GM12878 (cell line): ENCODE data around the gene SGCD. TPM values are rescaled to one million over a fixed set of nuclear protein-coding genes. Genes with fewer than 3 reads are reported as not detected.

ENCODE experiments used
- ATAC-seq: fragments of 200-7000 bp; cut with Tn5 transposase; 3 replicates; pipeline ENCODE4 v1.9.1; 2020; ENCODE audit warnings: mild to moderate bottlenecking, moderate library complexity
- BruUV-seq: library from RNA; stranded (reverse); fragments of 400-500 nt; replicated peaks from 2 replicates; lab custom pipeline; 2021; lab: Mats Ljungman, UMichigan
- CTCF ChIA-PET: fragments of 300-600 bp; sonication (Branson Sonifier 250); formaldehyde crosslinking; extraction: SDS; loops from one replicate; lab custom pipeline; 2021; ENCODE audit warnings: inconsistent platforms; lab: Yijun Ruan, JAX
- POLR2A ChIA-PET: fragments of 350-600 bp; formaldehyde crosslinking; extraction: SDS; loops from one replicate; lab custom pipeline; 2021; ENCODE audit warnings: inconsistent platforms; lab: Charles Lee
- RAD21 ChIA-PET: fragments of 300-600 bp; sonication (Branson Sonifier 250); formaldehyde crosslinking; loops from one replicate; lab custom pipeline; 2023; ENCODE audit warnings: antibody characterized with exemption; ENCODE audit not compliant: unreplicated experiment; lab: Charles Lee
- SMC1A ChIA-PET: fragments of 300-600 bp; sonication (Branson Sonifier 250); formaldehyde crosslinking; loops from one replicate; lab custom pipeline; 2023; ENCODE audit not compliant: unreplicated experiment, uncharacterized antibody; lab: Charles Lee
- DNase-seq: peaks from one replicate; pipeline ENCODE4 v3.0.0-alpha.2; 2011; ENCODE audit warnings: low read depth, low spot score
- FAIRE-seq: peaks from 3 replicates; lab custom pipeline; 2011; peaks lifted over from hg19 to GRCh38; lab: Jason Lieb, UNC
- H2AFZ ChIP-seq: 2 replicates; pipeline ENCODE4 v1.6.0; 2011; ENCODE audit warnings: low read depth, low read length, control low read depth; ENCODE audit not compliant: control insufficient read depth
- H3K27ac ChIP-seq: 2 replicates; pipeline ENCODE4 v1.5.1; 2011; ENCODE audit warnings: control low read depth; ENCODE audit not compliant: control insufficient read depth, insufficient read depth
- H3K27me3 ChIP-seq, 2 experiments: replicated peaks in 1 of 2; 2 replicates each; pipeline versions ENCODE4 v1.6.0 to v1.6.1; 2011; ENCODE audit warnings: low read length in 1 of 2; ENCODE audit not compliant: control insufficient read depth in 2 of 2, insufficient read depth in 2 of 2
- H3K36me3 ChIP-seq, 2 experiments: 2 replicates each; pipeline ENCODE4 v1.5.1; 2011; ENCODE audit warnings: low read length in 1 of 2; ENCODE audit not compliant: control insufficient read depth in 2 of 2, insufficient read depth in 2 of 2
- H3K4me1 ChIP-seq: 2 replicates; pipeline ENCODE4 v1.6.1; 2011; ENCODE audit warnings: mild to moderate bottlenecking, low read length, moderate library complexity, mixed read lengths; ENCODE audit not compliant: control insufficient read depth, insufficient read depth
- H3K4me2 ChIP-seq: 2 replicates; pipeline ENCODE4 v1.6.0; 2011; ENCODE audit warnings: control low read depth; ENCODE audit not compliant: control insufficient read depth, insufficient read depth
- H3K4me3 ChIP-seq: fragments of 200-600 bp; sonication (generic); 2 replicates; pipeline ENCODE4 v1.5.1; 2016
- H3K79me2 ChIP-seq: 2 replicates; pipeline ENCODE4 v1.6.0; 2011; ENCODE audit warnings: low read length; ENCODE audit not compliant: control insufficient read depth, insufficient read depth
- H3K9ac ChIP-seq: 2 replicates; pipeline ENCODE4 v1.8.0; 2011; ENCODE audit warnings: low read length, control low read depth, mixed read lengths; ENCODE audit not compliant: control insufficient read depth, insufficient read depth
- H3K9me3 ChIP-seq: replicated peaks from 3 replicates; pipeline ENCODE4 v1.5.1; 2011; ENCODE audit warnings: mild to moderate bottlenecking, low read length; ENCODE audit not compliant: control insufficient read depth, insufficient read depth
- H4K20me1 ChIP-seq: 2 replicates; pipeline ENCODE4 v1.6.0; 2011; ENCODE audit not compliant: control insufficient read depth, insufficient read depth
- CEBPZ ChIP-seq: fragments of 150-350 bp; IDR thresholded peaks from 2 replicates; pipeline ENCODE4 v1.6.1; 2016; ENCODE audit warnings: low read depth, low read length
- NFYA ChIP-seq: IDR thresholded peaks from 2 replicates; pipeline ENCODE4 v1.6.1; 2011; ENCODE audit warnings: low read depth, mild to moderate bottlenecking, low read length, improper control_type of control experiment, borderline replicate concordance
- RB1 ChIP-seq: fragments of 450-650 bp; formaldehyde crosslinking; IDR thresholded peaks from 2 replicates; pipeline ENCODE4 v1.6.1; 2017; ENCODE audit warnings: mild to moderate bottlenecking, borderline replicate concordance
- WGBS: methylation state at CpG from one replicate; pipeline ENCODE4 v1.1.6; 2016; ENCODE audit warnings: low lambda C conversion rate; ENCODE audit not compliant: insufficient replicate concordance, insufficient coverage; ENCODE audit errors: missing lambda C conversion rate; 5-methylcytosine and 5-hydroxymethylcytosine counted together
- in situ Hi-C: fragments of 300-500 bp; cut with MboI; formaldehyde crosslinking; loops from 9 replicates; pipeline ENCODE4 v1.14.3; 2018; ENCODE audit warnings: mixed read lengths
- intact Hi-C: fragments of 100-400 bp; cut with micrococcal nuclease; formaldehyde crosslinking; loops from one replicate; pipeline ENCODE4 v1.14.2; 2022; ENCODE audit not compliant: unreplicated experiment
- polyA plus RNA-seq, 11 experiments: library from polyadenylated mRNA; depleted of rRNA in 4 of 11; unstranded in 6 of 11; stranded (reverse) in 5 of 11; fragments of >200 nt; fragmentation: Nextera tagmentation in 4 of 11; fragmentation: Illumina TruSeq in 1 of 11; extraction: Ambion mirVana in 4 of 11; extraction: Trizol in 1 of 11; gene quantifications; 1 replicate in 1 of 11; 2 replicates in 10 of 11; pipeline versions ENCODE4 v1.2.1 to v1.2.3, GENCODE V29; 2011 to 2016; ENCODE audit warnings: inconsistent platforms in 2 of 11, missing spikeins in 2 of 11, low read depth in 1 of 11
- total RNA-seq, 4 experiments: library from RNA; depleted of rRNA in 3 of 4; stranded (reverse); fragments of >200 nt in 3 of 4; fragmentation: Illumina TruSeq in 1 of 4; extraction: Trizol in 1 of 4; gene quantifications; 2 replicates each; pipeline versions ENCODE4 v1.2.1 to v1.2.3, GENCODE V29; 2013 to 2021

The SGCD gene
- total and polyA plus RNA-seq, 10 of the 15 experiments (the other 5 are each of a cell fraction or from before 2014, with no cell fraction given), result 0.06 TPM; not detected in 9

- H3K9me3 ChIP-seq, result no peaks in the 10 kb centered on the region
- POLR2A ChIA-PET, result no interaction called here
- in situ Hi-C loops, result no loop called here
- BruUV-seq, result no TSS peak
- no peaks in the 10 kb centered on the region for H3K36me3 ChIP-seq
- ATAC-seq (no peak), FAIRE-seq (no peak), DNase-seq (no peak)
- SMC1A ChIA-PET, result no interaction called here
- H2AFZ ChIP-seq, result no peak overlapping the region
- no peak for TF ChIP-seq NFYA
- no peak for TF ChIP-seq CEBPZ
- TF ChIP-seq RB1, result no peak
- no peak overlapping the region for H3K27ac ChIP-seq
- no peak overlapping the region for H3K9ac ChIP-seq
- no peak overlapping the region for H3K4me3 ChIP-seq
- no peaks in the 10 kb centered on the region for H3K79me2 ChIP-seq
- intact Hi-C loops, result no loop called here
- H3K27me3 ChIP-seq, result peaks cover 0 to 2% of the 10 kb centered on the region in 2 experiments; a peak in 3 of 4 replicates
- no peaks in the 10 kb centered on the region for H4K20me1 ChIP-seq
- H3K4me2 ChIP-seq, result no peak overlapping the region
- CTCF ChIA-PET, result no interaction called here
- no peaks in the 10 kb centered on the region for H3K4me1 ChIP-seq
- RAD21 ChIA-PET, result no interaction called here
- WGBS, result 38% methylated on average over 7 of the region's 7 CpGs
Observed at GRCh38 chr5:156330141-156330870, 3.3 kb downstream of the SGCD start.
